Dermis microvascular lymphatic vessel endothelial cell (primary cell): ENCODE measurements around the gene CAB39L. TPM values are rescaled to one million over a fixed set of nuclear protein-coding genes. Genes with fewer than 3 reads are reported as not detected.
"Not testable (repeated sequence)": the region's sequence is repeated elsewhere in the genome, so short reads cannot be mapped to it uniquely, and the experiment has no call there.

Experiments used
- DNase-seq, 2 donors: peaks; one replicate each; pipeline versions ENCODE4 v3.0.0 to v3.0.0-alpha.2; 2010; ENCODE audit warnings: low read depth in 2 of 2
- total RNA-seq: library from RNA; depleted of rRNA; stranded (reverse); fragments of >200 nt; gene quantifications from 2 replicates; pipeline ENCODE4 v1.2.1, GENCODE V29; 2014

CAB39L gene
- total RNA-seq, 1 donor from 2014 or later: 5.3 TPM

- not testable (repeated sequence) for DNase-seq
Measured at GRCh38 chr13:49294723-49295122, 149.1 kb downstream of the CAB39L start.

- DNase-seq: peak; percentile 67 to 89
Measured at GRCh38 chr13:49292742-49293486, 150.9 kb downstream of the CAB39L start.

GRCh38 chr13:49288458-49288857 lies 155.4 kb downstream of the CAB39L start:
- DNase-seq: no peak

- no peak for DNase-seq
Measured at GRCh38 chr13:49287995-49288394, 155.9 kb downstream of the CAB39L start.

- DNase-seq: no peak
Measured at GRCh38 chr13:49279885-49280284, 164.0 kb downstream of the CAB39L start.

GRCh38 chr13:49279112-49279511 lies 164.8 kb downstream of the CAB39L start:
- no peak for DNase-seq

- DNase-seq: no peak
Measured at GRCh38 chr13:49278211-49278610, 165.7 kb downstream of the CAB39L start.

GRCh38 chr13:49272296-49272695 lies 171.6 kb downstream of the CAB39L start:
- DNase-seq: no peak

GRCh38 chr13:49271264-49271663 lies 172.6 kb downstream of the CAB39L start:
- no peak for DNase-seq

GRCh38 chr13:49265822-49266221 lies 178.0 kb downstream of the CAB39L start:
- no peak for DNase-seq

- DNase-seq: no peak
Measured at GRCh38 chr13:49262634-49263033, 181.2 kb downstream of the CAB39L start.

GRCh38 chr13:49259586-49259985 lies 184.3 kb downstream of the CAB39L start:
- no peak for DNase-seq

Other genes starting within 250 kb of the CAB39L start
- not detected in 2 replicates for gene MLNR, start 223.7 kb downstream of the CAB39L start, total RNA-seq
- 1.5 and 1.7 TPM in 2 replicates for gene CDADC1, start 196.1 kb downstream of the CAB39L start, total RNA-seq
- 4.4 and 5.8 TPM in 2 replicates for gene SETDB2, start 210 bp upstream of the CAB39L start, total RNA-seq
- gene PHF11, start 51.9 kb upstream of the CAB39L start, total RNA-seq: 8.7 and 10.2 TPM in 2 replicates
- gene RCBTB1, start 141.5 kb upstream of the CAB39L start, total RNA-seq: 18.6 and 30.1 TPM in 2 replicates
- gene ARL11, start 184.4 kb upstream of the CAB39L start, total RNA-seq: 0.26 and 0.38 TPM in 2 replicates
- 95.5 and 102 TPM in 2 replicates for gene EBPL, start 247.4 kb upstream of the CAB39L start, total RNA-seq